H9 (cell line): ENCODE results near the gene SV2C. TPM values are rescaled to one million over a fixed set of nuclear protein-coding genes. Genes with fewer than 3 reads are reported as not detected.

Experiments used
- DNase-seq: peaks from one replicate; pipeline ENCODE4 v3.0.0-alpha.2; 2017
- H2AFZ ChIP-seq: one replicate; pipeline ENCODE4 v1.6.1; 2013; ENCODE audit warnings: mild to moderate bottlenecking, low read length, control low read depth, moderate library complexity
- H2AK5ac ChIP-seq: 2 replicates; pipeline ENCODE4 v1.6.1; 2013; ENCODE audit warnings: low read length, control low read depth, mixed read lengths; ENCODE audit not compliant: insufficient read length
- H2BK120ac ChIP-seq: one replicate; pipeline ENCODE4 v1.6.1; 2013; ENCODE audit warnings: low read depth, mild to moderate bottlenecking, low read length, control low read depth, inconsistent platforms; ENCODE audit not compliant: poor library complexity, severe bottlenecking
- H2BK12ac ChIP-seq: 2 replicates; pipeline ENCODE4 v1.6.1; 2013; ENCODE audit warnings: low read length, control low read depth, mixed read lengths, low read depth; ENCODE audit not compliant: insufficient read length
- H2BK15ac ChIP-seq: 2 replicates; pipeline ENCODE4 v1.6.1; 2013; ENCODE audit warnings: low read depth, low read length, control low read depth
- H2BK20ac ChIP-seq: one replicate; pipeline ENCODE4 v1.6.1; 2013; ENCODE audit warnings: low read depth, mild to moderate bottlenecking, low read length, control low read depth, inconsistent platforms; ENCODE audit not compliant: poor library complexity, severe bottlenecking
- H2BK5ac ChIP-seq: 2 replicates; pipeline ENCODE4 v1.6.1; 2013; ENCODE audit warnings: low read length, control low read depth, mixed read lengths; ENCODE audit not compliant: insufficient read length
- H3K14ac ChIP-seq: 2 replicates; pipeline ENCODE4 v1.6.1; 2013; ENCODE audit warnings: low read length, control low read depth; ENCODE audit not compliant: insufficient read depth
- H3K18ac ChIP-seq: 2 replicates; pipeline ENCODE4 v1.6.1; 2013; ENCODE audit warnings: low read depth, mild to moderate bottlenecking, mixed read lengths, low read length, control low read depth; ENCODE audit not compliant: insufficient read length
- H3K23ac ChIP-seq: 2 replicates; pipeline ENCODE4 v1.6.1; 2013; ENCODE audit warnings: low read length, control low read depth, mixed read lengths, low read depth; ENCODE audit not compliant: insufficient read length
- H3K23me2 ChIP-seq: 2 replicates; pipeline ENCODE4 v1.6.1; 2013; ENCODE audit warnings: low read depth, mild to moderate bottlenecking, mixed read lengths, low read length, control low read depth; ENCODE audit not compliant: insufficient read length, poor library complexity, severe bottlenecking
- H3K27ac ChIP-seq: 2 replicates; pipeline ENCODE4 v1.5.1; 2013; ENCODE audit warnings: low read length, control low read depth, mixed read lengths, low read depth; ENCODE audit not compliant: insufficient read length
- H3K27me3 ChIP-seq: 2 replicates; pipeline ENCODE4 v1.6.1; 2013; ENCODE audit warnings: low read length, control low read depth, inconsistent platforms; ENCODE audit not compliant: insufficient read depth
- H3K4ac ChIP-seq: 2 replicates; pipeline ENCODE4 v1.6.1; 2013; ENCODE audit warnings: low read depth, mild to moderate bottlenecking, control low read depth, inconsistent platforms, low read length, moderate library complexity
- H3K4me1 ChIP-seq: 2 replicates; pipeline ENCODE4 v1.6.1; 2013; ENCODE audit warnings: low read length, control low read depth, inconsistent platforms; ENCODE audit not compliant: insufficient read depth
- H3K4me2 ChIP-seq: 2 replicates; pipeline ENCODE4 v1.6.1; 2013; ENCODE audit warnings: low read length, control low read depth, mixed read lengths; ENCODE audit not compliant: insufficient read length, insufficient read depth
- H3K56ac ChIP-seq: 2 replicates; pipeline ENCODE4 v1.6.1; 2013; ENCODE audit warnings: low read depth, mild to moderate bottlenecking, mixed read lengths, low read length, control low read depth; ENCODE audit not compliant: insufficient read length
- H3K79me1 ChIP-seq: 2 replicates; pipeline ENCODE4 v1.6.1; 2013; ENCODE audit warnings: low read depth, mild to moderate bottlenecking, moderate library complexity, low read length, control low read depth, inconsistent platforms; ENCODE audit not compliant: insufficient read depth, poor library complexity, severe bottlenecking
- H3K79me2 ChIP-seq: 2 replicates; pipeline ENCODE4 v1.6.1; 2013; ENCODE audit warnings: low read length, control low read depth, inconsistent platforms; ENCODE audit not compliant: insufficient read depth
- H3K9ac ChIP-seq: 2 replicates; pipeline ENCODE4 v1.6.1; 2013; ENCODE audit warnings: low read length, control low read depth, mixed read lengths; ENCODE audit not compliant: insufficient read length; ENCODE audit errors: extremely low read depth
- H3K9me3 ChIP-seq: one replicate; pipeline ENCODE4 v1.6.1; 2013; ENCODE audit warnings: low read depth, low read length, inconsistent platforms; ENCODE audit not compliant: control insufficient read depth
- H3T11ph ChIP-seq: one replicate; pipeline ENCODE4 v1.6.1; 2013; ENCODE audit warnings: mild to moderate bottlenecking, low read length, control low read depth, inconsistent platforms
- H4K20me1 ChIP-seq: one replicate; pipeline ENCODE4 v1.6.1; 2013; ENCODE audit not compliant: control insufficient read depth, insufficient read length, insufficient read depth
- H4K5ac ChIP-seq: 2 replicates; pipeline ENCODE4 v1.6.1; 2013; ENCODE audit warnings: low read depth, mild to moderate bottlenecking, mixed read lengths, low read length, control low read depth; ENCODE audit not compliant: insufficient read length
- H4K8ac ChIP-seq: replicated peaks from 2 replicates; pipeline ENCODE4 v1.6.1; 2013; ENCODE audit warnings: low read length, control low read depth, mixed read lengths, low read depth; ENCODE audit not compliant: insufficient read length
- H4K91ac ChIP-seq: 2 replicates; pipeline ENCODE4 v1.6.1; 2013; ENCODE audit warnings: low read depth, mild to moderate bottlenecking, moderate library complexity, mixed read lengths, low read length, control low read depth; ENCODE audit not compliant: insufficient read length
- H3K27ac Mint-ChIP-seq, 3 experiments: 2 replicates in 2 of 3; 3 replicates in 1 of 3; pipeline ENCODE4 v1.8.0; 2020 to 2021; ENCODE audit warnings: mixed read lengths in 3 of 3, mild to moderate bottlenecking in 1 of 3, moderate library complexity in 1 of 3
- H3K27me3 Mint-ChIP-seq: 2 replicates; pipeline ENCODE4 v1.8.0; 2021; ENCODE audit warnings: low read depth, mild to moderate bottlenecking, moderate library complexity, mixed read lengths
- H3K36me3 Mint-ChIP-seq, 3 experiments: 2 replicates in 2 of 3; 3 replicates in 1 of 3; pipeline ENCODE4 v1.8.0; 2020 to 2021; ENCODE audit warnings: low read depth in 3 of 3, mixed read lengths in 3 of 3; ENCODE audit not compliant: insufficient read depth in 1 of 3
- H3K4me1 Mint-ChIP-seq, 2 experiments: 2 replicates each; pipeline ENCODE4 v1.8.0; 2020; ENCODE audit warnings: mixed read lengths in 2 of 2
- H3K4me3 Mint-ChIP-seq, 2 experiments: 2 replicates in 1 of 2; 3 replicates in 1 of 2; pipeline ENCODE4 v1.8.0; 2020 to 2021; ENCODE audit warnings: mild to moderate bottlenecking in 2 of 2, mixed read lengths in 2 of 2, moderate library complexity in 1 of 2
- H3K9me3 Mint-ChIP-seq, 2 experiments: 2 replicates in 1 of 2; 3 replicates in 1 of 2; pipeline ENCODE4 v1.8.0; 2020; ENCODE audit warnings: mild to moderate bottlenecking in 2 of 2, mixed read lengths in 2 of 2, moderate library complexity in 1 of 2
- WGBS: extraction: QIAGEN DNeasy Blood & Tissue Kit; methylation state at CpG from one replicate; pipeline ENCODE4 v1.1.7; 2013; ENCODE audit warnings: missing lambda C conversion rate, low lambda C conversion rate, mixed read lengths; ENCODE audit not compliant: insufficient read length; ENCODE audit errors: extremely low coverage; 5-methylcytosine and 5-hydroxymethylcytosine counted together
- total RNA-seq: library from RNA; stranded (reverse); gene quantifications from 2 replicates; pipeline ENCODE4 v1.2.1, GENCODE V29; 2021
- TF ChIP-seq, protein P1 (sequence below): fragments of 200-600 bp; sonication (generic); conservative IDR thresholded peaks from 3 replicates; pipeline ENCODE4 v1.8.0; 2021; ENCODE audit warnings: antibody characterized with exemption, mild to moderate bottlenecking

SV2C gene
- total RNA-seq, 1 experiment from 2014 or later = 0.09 TPM

DNA sequence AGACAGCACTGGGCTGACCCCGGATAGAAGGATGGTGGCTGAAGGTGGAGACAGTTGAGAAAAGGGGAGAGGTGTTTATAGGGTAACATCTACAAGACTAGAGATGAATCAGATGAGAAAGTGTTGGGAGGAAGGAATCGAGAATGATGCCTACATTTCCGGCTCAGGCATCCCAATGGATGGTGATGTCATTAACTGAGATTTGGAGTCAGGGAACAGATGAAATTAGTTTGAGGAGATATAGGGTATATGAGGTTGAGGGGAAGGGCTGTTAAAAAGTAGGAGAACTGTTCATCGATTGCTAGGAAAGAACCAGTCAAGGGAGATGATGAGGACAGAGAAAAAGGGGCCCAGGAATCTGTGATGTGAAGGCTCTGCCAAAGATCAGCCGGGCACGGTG lies 295.2 kb downstream of the SV2C start:
- Histone ChIP-seq H4K20me1 (no peaks in the 10 kb centered on the region), H2BK12ac (no peak overlapping the region), H4K91ac (no peak overlapping the region), H3K27me3 (no peaks in the 10 kb centered on the region), H2BK15ac (no peak overlapping the region), H3K79me2 (no peaks in the 10 kb centered on the region), H2AK5ac (no peak overlapping the region), H3K9ac (no peak overlapping the region), H4K5ac (no peak overlapping the region), H3K18ac (no peak overlapping the region), H3K4me1 (no peaks in the 10 kb centered on the region), H3K23me2 (no peaks in the 10 kb centered on the region), H2AFZ (no peak overlapping the region), H4K8ac (no peak overlapping the region), H3K79me1 (no peaks in the 10 kb centered on the region), H2BK120ac (no peak overlapping the region), H3K56ac (no peak overlapping the region), H3K4me2 (no peak overlapping the region), H3K23ac (no peak overlapping the region), H3K4ac (no peak overlapping the region), H3K27ac (no peak overlapping the region), H2BK20ac (no peak overlapping the region), H3T11ph (no peak overlapping the region), H2BK5ac (no peak overlapping the region), H3K14ac (no peak overlapping the region), H3K9me3 (no peaks in the 10 kb centered on the region)
- H3K36me3 Mint-ChIP-seq = no peaks in the 10 kb centered on the region; a peak in 1 of 7 replicates
- no CpG with 5 or more reads among the region's 6 CpGs for WGBS
- H3K4me3 Mint-ChIP-seq = no peak overlapping the region
- H3K27me3 Mint-ChIP-seq = no peaks in the 10 kb centered on the region
- TF ChIP-seq, protein P1, sequence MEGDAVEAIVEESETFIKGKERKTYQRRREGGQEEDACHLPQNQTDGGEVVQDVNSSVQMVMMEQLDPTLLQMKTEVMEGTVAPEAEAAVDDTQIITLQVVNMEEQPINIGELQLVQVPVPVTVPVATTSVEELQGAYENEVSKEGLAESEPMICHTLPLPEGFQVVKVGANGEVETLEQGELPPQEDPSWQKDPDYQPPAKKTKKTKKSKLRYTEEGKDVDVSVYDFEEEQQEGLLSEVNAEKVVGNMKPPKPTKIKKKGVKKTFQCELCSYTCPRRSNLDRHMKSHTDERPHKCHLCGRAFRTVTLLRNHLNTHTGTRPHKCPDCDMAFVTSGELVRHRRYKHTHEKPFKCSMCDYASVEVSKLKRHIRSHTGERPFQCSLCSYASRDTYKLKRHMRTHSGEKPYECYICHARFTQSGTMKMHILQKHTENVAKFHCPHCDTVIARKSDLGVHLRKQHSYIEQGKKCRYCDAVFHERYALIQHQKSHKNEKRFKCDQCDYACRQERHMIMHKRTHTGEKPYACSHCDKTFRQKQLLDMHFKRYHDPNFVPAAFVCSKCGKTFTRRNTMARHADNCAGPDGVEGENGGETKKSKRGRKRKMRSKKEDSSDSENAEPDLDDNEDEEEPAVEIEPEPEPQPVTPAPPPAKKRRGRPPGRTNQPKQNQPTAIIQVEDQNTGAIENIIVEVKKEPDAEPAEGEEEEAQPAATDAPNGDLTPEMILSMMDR = no peak
- H3K9me3 Mint-ChIP-seq = no peaks in the 10 kb centered on the region
- no peak overlapping the region for H3K27ac Mint-ChIP-seq
- no peak for DNase-seq
- peaks cover 3 to 4% of the 10 kb centered on the region in 2 experiments for H3K4me1 Mint-ChIP-seq
